Astrocyte of the cerebellum (primary cell): ENCODE measurements around the gene XAB2.
"Not testable (repeated sequence)": the region's sequence is repeated elsewhere in the genome, so short reads cannot be mapped to it uniquely, and the experiment has no call there.

Experiments
- DNase-seq: peaks from one replicate; pipeline ENCODE4 v3.0.0-alpha.2; 2011; ENCODE audit warnings: low read depth
- H3K4me3 ChIP-seq: 2 replicates; pipeline ENCODE4 v1.5.1; 2011; ENCODE audit warnings: mild to moderate bottlenecking, low read depth, low read length, moderate library complexity
- in situ Hi-C: cut with HindIII; loops from 2 replicates; pipeline ENCODE4 v1.10.0; 2017; ENCODE audit warnings: low sequenced_read_pairs
- TF ChIP-seq, protein P1 (sequence below): IDR thresholded peaks from 2 replicates; pipeline ENCODE4 v1.5.1; 2012; ENCODE audit warnings: low read length, low read depth, moderate library complexity, mild to moderate bottlenecking; ENCODE audit errors: missing control alignments

XAB2 gene

DNA sequence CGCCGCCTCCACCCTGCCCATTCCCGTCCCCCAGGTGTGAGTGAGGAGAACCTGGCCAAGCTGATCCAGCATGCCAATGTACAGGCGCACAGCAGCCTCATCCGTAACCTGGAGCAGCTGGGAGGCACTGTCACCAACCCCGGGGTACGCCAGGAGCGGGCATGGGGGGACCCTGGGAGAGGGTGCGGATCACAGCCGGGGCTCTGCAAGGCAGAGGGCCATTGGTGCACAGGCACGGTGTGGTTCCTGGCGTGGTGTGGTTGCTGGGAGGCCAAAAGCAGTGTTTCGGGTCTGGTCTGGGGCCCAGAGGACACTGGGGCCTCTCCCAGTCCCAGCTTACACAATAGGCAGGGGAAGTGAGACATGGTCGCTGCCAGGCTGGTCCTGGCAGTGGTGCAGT, 15.8 kb upstream of the XAB2 start:
- TF ChIP-seq, protein P1, sequence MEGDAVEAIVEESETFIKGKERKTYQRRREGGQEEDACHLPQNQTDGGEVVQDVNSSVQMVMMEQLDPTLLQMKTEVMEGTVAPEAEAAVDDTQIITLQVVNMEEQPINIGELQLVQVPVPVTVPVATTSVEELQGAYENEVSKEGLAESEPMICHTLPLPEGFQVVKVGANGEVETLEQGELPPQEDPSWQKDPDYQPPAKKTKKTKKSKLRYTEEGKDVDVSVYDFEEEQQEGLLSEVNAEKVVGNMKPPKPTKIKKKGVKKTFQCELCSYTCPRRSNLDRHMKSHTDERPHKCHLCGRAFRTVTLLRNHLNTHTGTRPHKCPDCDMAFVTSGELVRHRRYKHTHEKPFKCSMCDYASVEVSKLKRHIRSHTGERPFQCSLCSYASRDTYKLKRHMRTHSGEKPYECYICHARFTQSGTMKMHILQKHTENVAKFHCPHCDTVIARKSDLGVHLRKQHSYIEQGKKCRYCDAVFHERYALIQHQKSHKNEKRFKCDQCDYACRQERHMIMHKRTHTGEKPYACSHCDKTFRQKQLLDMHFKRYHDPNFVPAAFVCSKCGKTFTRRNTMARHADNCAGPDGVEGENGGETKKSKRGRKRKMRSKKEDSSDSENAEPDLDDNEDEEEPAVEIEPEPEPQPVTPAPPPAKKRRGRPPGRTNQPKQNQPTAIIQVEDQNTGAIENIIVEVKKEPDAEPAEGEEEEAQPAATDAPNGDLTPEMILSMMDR: no peak
- no peak overlapping the region for H3K4me3 ChIP-seq
- in situ Hi-C loops: no loop called here
- DNase-seq: no peak

DNA sequence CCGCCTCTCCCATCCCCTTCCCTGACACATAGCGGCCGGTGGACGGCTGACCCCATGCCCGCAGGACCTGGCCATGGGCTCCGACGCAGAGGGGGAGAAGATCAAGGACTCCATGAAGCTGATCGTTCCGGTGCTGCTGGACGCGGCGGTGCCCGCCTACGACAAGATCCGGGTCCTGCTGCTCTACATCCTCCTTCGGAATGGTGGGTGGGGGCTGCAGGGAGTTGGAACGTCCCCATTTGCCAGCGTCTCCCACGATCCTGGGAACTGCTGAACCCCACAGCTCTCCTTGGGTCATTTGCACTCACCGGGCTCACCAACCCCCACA, 15.2 kb upstream of the XAB2 start:
- no peak overlapping the region for H3K4me3 ChIP-seq
- in situ Hi-C loops: no loop called here
- no peak for DNase-seq
- TF ChIP-seq, protein P1: no peak

DNA sequence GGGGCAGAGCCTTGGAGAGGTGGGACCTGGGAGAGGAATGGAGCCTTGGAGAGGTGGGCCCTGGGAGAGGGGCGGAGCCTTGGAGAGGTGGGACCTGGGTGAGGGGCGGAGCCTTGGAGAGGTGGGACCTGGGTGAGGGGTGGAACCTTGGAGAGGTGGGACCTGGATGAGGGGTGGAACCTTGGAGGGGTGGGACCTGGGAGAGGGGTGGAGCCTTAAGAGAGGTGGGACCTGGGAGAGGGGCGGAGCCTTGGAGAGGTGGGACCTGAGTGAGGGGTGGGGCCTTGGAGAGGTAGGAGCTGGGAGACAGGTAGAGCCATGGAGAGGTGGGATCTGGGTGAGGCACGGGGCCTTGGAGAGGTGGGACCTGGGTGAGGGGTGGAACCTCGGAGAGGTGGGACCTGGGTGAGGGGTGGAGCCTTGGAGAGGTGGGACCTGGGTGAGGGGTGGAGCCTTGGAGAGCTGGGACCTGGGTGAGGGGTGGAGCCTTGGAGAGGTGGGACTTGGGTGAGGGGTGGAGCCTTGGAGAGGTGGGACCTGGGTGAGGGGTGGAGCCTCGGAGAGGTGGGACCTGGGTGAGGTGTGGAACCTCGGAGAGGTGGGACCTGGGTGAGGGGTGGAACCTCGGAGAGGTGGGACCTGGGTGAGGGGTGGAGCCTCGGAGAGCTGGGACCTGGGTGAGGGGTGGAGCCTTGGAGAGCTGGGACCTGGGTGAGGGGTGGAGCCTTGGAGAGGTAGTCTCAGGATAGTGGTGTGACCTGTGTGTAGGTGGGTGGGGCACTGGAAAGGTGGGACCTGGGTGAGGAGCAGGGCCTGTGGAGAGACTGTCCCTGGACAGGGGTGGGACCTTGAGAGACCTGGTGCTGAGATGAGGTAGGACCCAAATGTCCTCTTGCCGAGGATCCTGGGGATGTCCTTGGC, 14.5 kb upstream of the XAB2 start:
- in situ Hi-C loops, DNase-seq, H3K4me3 ChIP-seq: not testable (repeated sequence)

DNA sequence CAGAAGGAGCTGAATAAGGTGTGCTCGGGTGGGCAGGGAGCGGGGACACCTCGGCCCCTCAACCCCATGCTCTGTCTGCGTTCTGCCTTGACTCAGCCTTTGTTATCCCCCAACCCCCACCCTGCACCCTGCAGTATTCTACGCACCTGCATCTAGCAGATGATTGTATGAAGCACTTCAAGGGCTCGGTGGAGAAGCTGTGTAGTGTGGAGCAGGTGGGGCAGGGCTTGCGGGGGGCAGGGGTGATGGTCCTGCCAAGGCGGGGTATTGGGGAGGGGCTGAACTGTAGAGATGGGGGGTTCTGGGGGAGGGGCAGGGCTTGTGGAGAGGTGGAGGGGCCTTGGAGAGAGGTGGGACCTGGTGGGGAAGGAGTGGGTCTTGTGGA, 13.7 kb upstream of the XAB2 start:
- in situ Hi-C loops: no loop called here
- no peak overlapping the region for H3K4me3 ChIP-seq
- no peak for DNase-seq
- TF ChIP-seq, protein P1: no peak

DNA sequence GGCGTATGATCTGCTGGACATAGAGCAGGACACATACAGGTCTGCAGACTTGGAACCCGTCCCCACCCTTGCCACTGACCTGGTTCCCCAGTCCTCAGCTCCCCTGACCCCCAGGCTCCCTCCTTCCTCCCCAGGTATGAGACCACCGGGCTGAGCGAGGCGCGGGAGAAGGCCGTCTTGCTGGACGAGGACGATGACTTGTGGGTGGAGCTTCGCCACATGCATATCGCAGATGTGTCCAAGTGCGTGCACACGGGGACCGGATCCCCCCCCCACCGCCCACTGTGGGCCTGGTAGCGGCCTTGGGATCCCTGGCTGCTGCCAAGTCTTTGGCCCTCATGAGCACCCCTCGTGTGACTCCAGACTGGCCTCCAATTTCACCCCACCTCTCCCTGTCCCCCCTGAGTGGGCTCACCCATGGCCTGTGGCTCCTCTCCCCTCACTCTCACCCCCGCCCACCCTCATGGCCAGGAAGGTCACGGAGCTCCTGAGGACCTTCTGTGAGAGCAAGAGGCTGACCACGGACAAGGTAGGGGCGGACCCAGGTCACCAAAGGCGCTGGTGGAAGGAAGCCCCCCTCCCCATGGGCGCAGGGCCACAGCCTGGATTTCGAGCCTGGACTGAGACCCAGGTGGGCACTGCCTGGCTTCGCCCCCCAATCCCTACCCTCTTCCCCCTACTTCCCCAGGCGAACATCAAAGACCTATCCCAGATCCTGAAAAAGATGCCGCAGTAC, 13.1 kb upstream of the XAB2 start:
- in situ Hi-C loops: no loop called here
- no peak for DNase-seq
- no peak overlapping the region for H3K4me3 ChIP-seq
- TF ChIP-seq, protein P1: no peak

DNA sequence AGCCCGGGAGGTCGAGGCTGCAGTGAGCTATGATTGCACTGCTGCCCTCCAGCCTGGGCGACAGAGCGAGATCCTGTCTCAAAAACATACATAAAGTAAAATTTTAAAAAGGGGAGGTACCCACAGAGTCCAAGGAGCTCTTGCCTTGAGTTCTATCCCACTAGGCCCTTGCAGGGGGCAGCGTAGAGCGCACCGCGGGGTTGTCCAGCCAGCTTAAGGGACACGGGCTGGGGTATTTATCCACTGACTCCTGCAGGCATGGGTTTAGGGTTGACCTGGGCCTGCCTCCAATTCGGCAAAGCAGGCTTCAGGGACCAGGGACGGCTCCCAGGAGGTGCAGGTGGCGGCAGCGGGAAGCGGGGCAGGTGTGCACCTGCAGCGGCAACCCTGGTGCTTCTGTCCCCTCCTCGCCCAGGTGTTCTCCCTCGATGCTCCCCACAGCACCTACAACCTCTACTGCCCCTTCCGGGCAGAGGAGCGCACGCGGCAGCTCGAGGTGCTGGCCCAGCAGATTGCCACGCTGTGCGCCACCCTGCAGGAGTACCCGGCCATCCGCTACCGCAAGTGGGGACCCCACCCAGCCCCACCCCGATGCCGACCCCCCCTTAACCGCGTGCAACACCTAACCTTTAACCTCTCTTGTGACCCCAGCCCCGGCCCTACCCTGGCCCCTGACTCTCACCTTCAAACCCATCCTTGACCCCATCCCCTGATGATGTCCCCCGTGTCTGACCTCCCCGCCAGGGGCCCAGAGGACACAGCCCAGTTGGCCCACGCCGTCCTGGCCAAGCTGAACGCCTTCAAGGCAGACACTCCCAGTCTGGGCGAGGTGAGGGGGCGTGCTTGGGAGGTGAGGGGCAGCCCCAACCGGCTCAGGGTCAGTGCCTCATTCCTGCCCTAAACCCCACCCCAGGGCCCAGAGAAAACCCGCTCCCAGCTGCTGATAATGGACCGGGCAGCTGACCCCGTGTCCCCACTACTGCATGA, 12.2 kb upstream of the XAB2 start:
- no peak for DNase-seq

More for the DNA sequence above, 12.2 kb upstream of the XAB2 start:
- TF ChIP-seq, protein P1: no peak
- in situ Hi-C loops: no loop called here
- H3K4me3 ChIP-seq: no peak overlapping the region
